Activated effector memory CD4-positive, alpha-beta T cell treated with Interleukin-2 at 50 U/mL for 16 hours (primary cell): Measurements from ENCODE around the gene MGMT.

Experiments used
- DNase-seq: peaks from one replicate; pipeline ENCODE4 v3.0.0-alpha.2; 2020

The MGMT gene

GRCh38 chr10:129602938-129603535 is 136.0 kb downstream of the MGMT start:
- no peak for DNase-seq

- DNase-seq: no peak
Measured at GRCh38 chr10:129604333-129605032, 137.4 kb downstream of the MGMT start.

GRCh38 chr10:129605266-129605985 is 138.4 kb downstream of the MGMT start:
- no peak for DNase-seq

GRCh38 chr10:129605986-129606518 is 139.0 kb downstream of the MGMT start:
- DNase-seq: no peak

- no peak for DNase-seq
Measured at GRCh38 chr10:129607607-129608109, 140.6 kb downstream of the MGMT start.

- DNase-seq: no peak
Measured at GRCh38 chr10:129608653-129609052, 141.6 kb downstream of the MGMT start.

GRCh38 chr10:129609551-129609950 is 142.5 kb downstream of the MGMT start:
- no peak for DNase-seq

- no peak for DNase-seq
Measured at GRCh38 chr10:129612481-129613109, 145.6 kb downstream of the MGMT start.

- DNase-seq: no peak
Measured at GRCh38 chr10:129613377-129613980, 146.4 kb downstream of the MGMT start.

- no peak for DNase-seq
Measured at GRCh38 chr10:129614341-129614740, 147.3 kb downstream of the MGMT start.

- no peak for DNase-seq
Measured at GRCh38 chr10:129615381-129615780, 148.3 kb downstream of the MGMT start.

- no peak for DNase-seq
Measured at GRCh38 chr10:129615921-129616525, 149.0 kb downstream of the MGMT start.

GRCh38 chr10:129617768-129618167 is 150.7 kb downstream of the MGMT start:
- no peak for DNase-seq

- DNase-seq: no peak
Measured at GRCh38 chr10:129621062-129621461, 154.0 kb downstream of the MGMT start.

- DNase-seq: no peak
Measured at GRCh38 chr10:129621693-129622092, 154.7 kb downstream of the MGMT start.

GRCh38 chr10:129622291-129622690 is 155.2 kb downstream of the MGMT start:
- no peak for DNase-seq

- no peak for DNase-seq
Measured at GRCh38 chr10:129622736-129623135, 155.7 kb downstream of the MGMT start.

GRCh38 chr10:129624526-129624925 is 157.5 kb downstream of the MGMT start:
- DNase-seq: no peak

GRCh38 chr10:129626309-129626708 is 159.3 kb downstream of the MGMT start:
- no peak for DNase-seq

- no peak for DNase-seq
Measured at GRCh38 chr10:129626796-129627435, 159.9 kb downstream of the MGMT start.

- DNase-seq: no peak
Measured at GRCh38 chr10:129627442-129627841, 160.4 kb downstream of the MGMT start.

GRCh38 chr10:129628823-129629222 is 161.8 kb downstream of the MGMT start:
- no peak for DNase-seq
